ENCODE results near the gene PGM3. TPM values are rescaled to one million over a fixed set of nuclear protein-coding genes. Genes with fewer than 3 reads are reported as not detected.

The PGM3 gene
- polyA plus RNA-seq, 1 of the 3 experiments (the other 2 are of a cell fraction), result 24.2 TPM

GRCh38 chr6:83127976-83128375, 65.1 kb downstream of the PGM3 start (continued):
- TF ChIP-seq TEAD4 (IDR thresholded peaks at IDR 0.05; ENCODE audit: borderline replicate concordance, insufficient read depth) (no peak), JUND (IDR thresholded peaks at IDR 0.05) (no peak)

GRCh38 chr6:83127258-83127657, 65.8 kb downstream of the PGM3 start:
- H3K9me3 ChIP-seq, result no peaks in the 10 kb centered on the region
- H3K9ac ChIP-seq, result no peak overlapping the region
- no peak overlapping the region for H3K4me2 ChIP-seq
- peak; percentile 15 for DNase-seq
- TF ChIP-seq FOSL2 (IDR thresholded peaks at IDR 0.05; ENCODE audit: borderline replicate concordance, low read depth) (no peak), GATA2 (CRISPR knock-in tag; IDR thresholded peaks at IDR 0.05) (peak; percentile 69), EP300 (IDR thresholded peaks at IDR 0.05; ENCODE audit: borderline replicate concordance in 1 of 2, low read depth in 1 of 2, low read length in 1 of 2) (peak in 1 of 2 experiments; percentile 43; a peak in 2 of 4 replicates), MXI1 (IDR thresholded peaks at IDR 0.05; ENCODE audit: low read depth, low read length) (no peak)
- POLR2A ChIA-PET, result no interaction called here
- peak overlapping the region in 1 of 2 experiments; percentile 53; a peak in 2 of 4 replicates for H3K27ac ChIP-seq (ENCODE audit: low read depth in 2 of 2, low read length in 1 of 2)
- no peaks in the 10 kb centered on the region for H3K9me2 ChIP-seq
- WGBS (ENCODE audit: low lambda C conversion rate), result 75% methylated on average over 5 of the region's 5 CpGs
- peaks cover 44 to 54% of the 10 kb centered on the region in 2 experiments for H3K36me3 ChIP-seq (replicated peaks in 1 of 2; ENCODE audit: control insufficient read depth in 1 of 2, insufficient read depth in 2 of 2, low read length in 1 of 2)
- CTCF ChIA-PET, result interaction anchor here (1.0 to 1.7 kb wide), 2 partner anchors 60 to 61 kb away, joined by 3 to 6 read pairs; partner anchors contain the start of genes DOP1A and UBE3D
- no peaks in the 10 kb centered on the region for H3K27me3 ChIP-seq (ENCODE audit: insufficient read depth)
- no peaks in the 10 kb centered on the region for H3K79me2 ChIP-seq (ENCODE audit: insufficient read depth)
- no peaks in the 10 kb centered on the region for H4K20me1 ChIP-seq (ENCODE audit: insufficient read depth)
- peaks cover 0 to 13% of the 10 kb centered on the region in 2 experiments; a peak in 2 of 4 replicates for H3K4me1 ChIP-seq (ENCODE audit: control insufficient read depth in 1 of 2, insufficient read depth in 2 of 2, low read depth in 1 of 2, low read length in 1 of 2)
- H3F3A ChIP-seq (replicated peaks; ENCODE audit: insufficient read depth), result no peaks in the 10 kb centered on the region
- H3K4me3 ChIP-seq (ENCODE audit: low read depth in 2 of 2, low read length in 1 of 2), result no peak overlapping the region
- no peak overlapping the region for H2AFZ ChIP-seq (ENCODE audit: low read depth)

- H3K27ac ChIP-seq (ENCODE audit: low read depth in 2 of 2, low read length in 1 of 2), result peak overlapping the region in 1 of 2 experiments; percentile 53; a peak in 2 of 4 replicates
Measured at GRCh38 chr6:83126807-83127206, 66.3 kb downstream of the PGM3 start.

More at GRCh38 chr6:83126807-83127206, 66.3 kb downstream of the PGM3 start:
- no peaks in the 10 kb centered on the region for H3F3A ChIP-seq (replicated peaks; ENCODE audit: insufficient read depth)
- POLR2A ChIA-PET, result no interaction called here
- H3K9ac ChIP-seq, result no peak overlapping the region
- H3K4me2 ChIP-seq, result no peak overlapping the region
- no peaks in the 10 kb centered on the region for H3K9me2 ChIP-seq
- peaks cover 0 to 13% of the 10 kb centered on the region in 2 experiments; a peak in 2 of 4 replicates for H3K4me1 ChIP-seq (ENCODE audit: control insufficient read depth in 1 of 2, insufficient read depth in 2 of 2, low read depth in 1 of 2, low read length in 1 of 2)
- no peaks in the 10 kb centered on the region for H3K79me2 ChIP-seq (ENCODE audit: insufficient read depth)
- no peak overlapping the region for H2AFZ ChIP-seq (ENCODE audit: low read depth)
- no peak overlapping the region for H3K4me3 ChIP-seq (ENCODE audit: low read depth in 2 of 2, low read length in 1 of 2)
- no peak for DNase-seq
- H4K20me1 ChIP-seq (ENCODE audit: insufficient read depth), result no peaks in the 10 kb centered on the region
- 91% methylated on average over 5 of the region's 5 CpGs for whole genome bisulfite sequencing (ENCODE audit: low lambda C conversion rate)
- H3K27me3 ChIP-seq (ENCODE audit: insufficient read depth), result no peaks in the 10 kb centered on the region
- no peak for TF ChIP-seq JUND (IDR thresholded peaks at IDR 0.05)
- TF ChIP-seq RCOR1 (IDR thresholded peaks at IDR 0.05; ENCODE audit: low read length), result no peak
- no peak for TF ChIP-seq ZBTB33 (IDR thresholded peaks at IDR 0.05; ENCODE audit: borderline replicate concordance, low read depth)
- no peak for TF ChIP-seq FOSL2 (IDR thresholded peaks at IDR 0.05; ENCODE audit: borderline replicate concordance, low read depth)
- no peak for TF ChIP-seq GATA2 (CRISPR knock-in tag; IDR thresholded peaks at IDR 0.05)
- TF ChIP-seq PBX3 (IDR thresholded peaks at IDR 0.05), result no peak
- no peak for TF ChIP-seq RFX5 (IDR thresholded peaks at IDR 0.05; ENCODE audit: low read length)
- H3K36me3 ChIP-seq (replicated peaks in 1 of 2; ENCODE audit: control insufficient read depth in 1 of 2, insufficient read depth in 2 of 2, low read length in 1 of 2), result peaks cover 49 to 54% of the 10 kb centered on the region in 2 experiments
- CTCF ChIA-PET, result interaction anchor here (1.0 to 1.7 kb wide), 2 partner anchors 59 to 61 kb away, joined by 3 to 6 read pairs; partner anchors contain the start of genes DOP1A and UBE3D
- no peaks in the 10 kb centered on the region for H3K9me3 ChIP-seq
